Measurements from ENCODE around the gene CGB7.
"Not testable (repeated sequence)": the region's sequence is repeated elsewhere in the genome, so short reads cannot be mapped to it uniquely, and the experiment has no call there.

- TF ChIP-seq CTCF (IDR thresholded peaks at IDR 0.05; ENCODE audit: low read depth, low read length, poor library complexity, severe bottlenecking); EZH2phosphoT487 (IDR thresholded peaks at IDR 0.05; ENCODE audit: borderline replicate concordance, low read length): not testable (repeated sequence)
Measured at GRCh38 chr19:49030323-49030722, 27.2 kb downstream of the CGB7 start.

Measured in DOHH2 (cell line).